Fibroblast of villous mesenchyme (primary cell): ENCODE measurements around the gene FAM13C. TPM values are rescaled to one million over a fixed set of nuclear protein-coding genes. Genes with fewer than 3 reads are reported as not detected.
A peak's percentile ranks its signal among the peaks of the same experiment; 100 is the strongest.
"Not testable (repeated sequence)": the region's sequence is repeated elsewhere in the genome, so short reads cannot be mapped to it uniquely, and the experiment has no call there.

Source experiments
- DNase-seq: peaks from one replicate; pipeline ENCODE4 v3.0.0-alpha.2; 2010; ENCODE audit warnings: low read depth
- H3K4me3 ChIP-seq: 2 replicates; pipeline ENCODE4 v1.5.1; 2011; ENCODE audit warnings: low read depth, mild to moderate bottlenecking, low read length
- total RNA-seq: library from RNA; depleted of rRNA; stranded (reverse); fragments of >200 nt; gene quantifications from 2 replicates; pipeline ENCODE4 v1.2.3, GENCODE V29; 2012
- TF ChIP-seq, protein P1 (sequence below): IDR thresholded peaks from 2 replicates; pipeline ENCODE4 v1.5.1; 2012; ENCODE audit warnings: low read depth, mild to moderate bottlenecking, low read length; ENCODE audit not compliant: insufficient read depth

The FAM13C gene
- 0.43 and 2.3 TPM in 2 replicates for total RNA-seq

GRCh38 chr10:59362144-59362958 is at the start of gene FAM13C:
Gene FAM13C, minus strand, starts transcription at chr10:59362549. Its CDS starts 89 bp downstream, at chr10:59362460.
- DNase-seq, result peak; percentile 34
- TF ChIP-seq, protein P1, sequence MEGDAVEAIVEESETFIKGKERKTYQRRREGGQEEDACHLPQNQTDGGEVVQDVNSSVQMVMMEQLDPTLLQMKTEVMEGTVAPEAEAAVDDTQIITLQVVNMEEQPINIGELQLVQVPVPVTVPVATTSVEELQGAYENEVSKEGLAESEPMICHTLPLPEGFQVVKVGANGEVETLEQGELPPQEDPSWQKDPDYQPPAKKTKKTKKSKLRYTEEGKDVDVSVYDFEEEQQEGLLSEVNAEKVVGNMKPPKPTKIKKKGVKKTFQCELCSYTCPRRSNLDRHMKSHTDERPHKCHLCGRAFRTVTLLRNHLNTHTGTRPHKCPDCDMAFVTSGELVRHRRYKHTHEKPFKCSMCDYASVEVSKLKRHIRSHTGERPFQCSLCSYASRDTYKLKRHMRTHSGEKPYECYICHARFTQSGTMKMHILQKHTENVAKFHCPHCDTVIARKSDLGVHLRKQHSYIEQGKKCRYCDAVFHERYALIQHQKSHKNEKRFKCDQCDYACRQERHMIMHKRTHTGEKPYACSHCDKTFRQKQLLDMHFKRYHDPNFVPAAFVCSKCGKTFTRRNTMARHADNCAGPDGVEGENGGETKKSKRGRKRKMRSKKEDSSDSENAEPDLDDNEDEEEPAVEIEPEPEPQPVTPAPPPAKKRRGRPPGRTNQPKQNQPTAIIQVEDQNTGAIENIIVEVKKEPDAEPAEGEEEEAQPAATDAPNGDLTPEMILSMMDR, result no peak

GRCh38 chr10:59405235-59405634 is 42.9 kb upstream of the FAM13C start:
- no peak overlapping the region for H3K4me3 ChIP-seq
- no peak for DNase-seq
- TF ChIP-seq, protein P1, result no peak

More at GRCh38 chr10:59362144-59362958, at the start of gene FAM13C:
- peak within 1 kb of the TSS; percentile 48 for H3K4me3 ChIP-seq

DNA sequence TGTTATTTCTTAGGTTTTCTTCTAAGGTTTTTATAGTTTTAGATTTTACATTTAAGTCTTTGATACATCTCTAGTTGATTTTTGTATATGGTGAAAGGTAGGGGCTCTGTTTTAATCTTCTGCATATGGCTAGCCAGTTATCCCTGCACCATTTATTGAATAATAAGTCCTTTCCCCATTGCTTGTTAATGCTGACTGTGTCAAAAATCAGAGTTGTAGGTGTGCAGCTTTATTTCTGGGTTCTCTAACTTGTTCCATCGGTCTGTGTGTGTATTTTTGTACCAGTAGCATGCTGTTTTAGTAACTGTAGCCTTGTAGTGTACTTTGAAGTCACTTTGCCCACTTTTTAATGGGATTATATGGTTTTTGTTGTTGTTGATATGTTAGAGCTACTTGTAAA is 37.9 kb upstream of the FAM13C start:
- TF ChIP-seq, protein P1, result no peak
- no peak for DNase-seq
- H3K4me3 ChIP-seq, result no peak overlapping the region

DNA sequence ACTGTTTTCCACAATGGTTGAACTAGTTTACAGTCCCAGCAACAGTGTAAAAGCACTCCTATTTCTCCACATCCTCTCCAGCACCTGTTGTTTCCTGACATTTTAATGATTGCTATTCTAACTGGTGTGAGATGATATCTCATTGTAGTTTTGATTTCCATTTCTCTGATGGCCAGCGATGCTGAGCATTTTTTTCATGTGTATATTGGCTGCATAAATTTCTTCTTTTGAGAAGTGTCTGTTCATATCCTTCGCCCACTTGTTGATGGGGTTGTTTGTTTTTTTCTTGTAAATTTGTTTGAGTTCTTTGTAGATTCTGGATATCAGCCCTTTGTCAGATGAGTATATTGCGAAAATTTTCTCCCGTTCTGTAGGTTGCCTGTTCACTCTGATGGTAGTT is 37.0 kb upstream of the FAM13C start:
- H3K4me3 ChIP-seq, DNase-seq: not testable (repeated sequence)

- TF ChIP-seq, protein P1, result no peak
- DNase-seq, result no peak
- no peak overlapping the region for H3K4me3 ChIP-seq
Measured at GRCh38 chr10:59397961-59398360, 35.6 kb upstream of the FAM13C start.

GRCh38 chr10:59395984-59396383 is 33.6 kb upstream of the FAM13C start:
- TF ChIP-seq, protein P1, result no peak
- H3K4me3 ChIP-seq, result no peak overlapping the region
- DNase-seq, result no peak

DNA sequence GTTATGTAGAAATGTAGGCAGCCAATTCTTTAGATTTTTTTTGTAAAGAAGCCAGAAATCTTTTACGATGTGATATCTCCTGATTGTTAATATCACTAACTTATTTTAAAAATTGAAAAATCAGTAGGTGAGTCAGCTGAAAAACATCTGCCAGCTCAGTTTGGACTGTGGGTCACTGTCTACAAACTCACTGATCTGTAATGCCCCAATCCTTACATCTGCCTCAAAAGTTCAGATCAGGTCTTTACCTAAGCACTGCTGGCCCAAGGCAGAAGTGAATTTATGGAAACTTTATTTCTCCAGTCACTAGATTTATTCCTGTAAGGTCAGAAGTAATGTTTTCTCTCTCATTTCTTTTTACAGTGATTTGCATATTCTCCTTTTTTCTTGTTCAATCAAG is 31.0 kb upstream of the FAM13C start:
- no peak overlapping the region for H3K4me3 ChIP-seq
- DNase-seq, result no peak
- TF ChIP-seq, protein P1, result no peak
